ENCODE measurements around the gene SYNE1.

The SYNE1 gene

GRCh38 chr6:152209211-152209610 is 428.0 kb downstream of the SYNE1 start:
- no peak for DNase-seq (ENCODE audit: low read depth in 1 of 2, low spot score in 1 of 2)
- Histone ChIP-seq H3K4me3 (replicated peaks; ENCODE audit: insufficient read depth, low read length) (no peak overlapping the region), H3K27me3 (ENCODE audit: insufficient read depth, poor library complexity, severe bottlenecking) (no peaks in the 10 kb centered on the region), H3K27ac (replicated peaks) (no peak overlapping the region)
- TF ChIP-seq POLR2AphosphoS5 (IDR thresholded peaks at IDR 0.05; ENCODE audit: low read depth) (no peak), SPI1 (IDR thresholded peaks at IDR 0.05; ENCODE audit: borderline replicate concordance, low read depth) (no peak), GABPA (IDR thresholded peaks at IDR 0.05; ENCODE audit: low read depth) (no peak)
- TF ChIP-seq, protein P1, sequence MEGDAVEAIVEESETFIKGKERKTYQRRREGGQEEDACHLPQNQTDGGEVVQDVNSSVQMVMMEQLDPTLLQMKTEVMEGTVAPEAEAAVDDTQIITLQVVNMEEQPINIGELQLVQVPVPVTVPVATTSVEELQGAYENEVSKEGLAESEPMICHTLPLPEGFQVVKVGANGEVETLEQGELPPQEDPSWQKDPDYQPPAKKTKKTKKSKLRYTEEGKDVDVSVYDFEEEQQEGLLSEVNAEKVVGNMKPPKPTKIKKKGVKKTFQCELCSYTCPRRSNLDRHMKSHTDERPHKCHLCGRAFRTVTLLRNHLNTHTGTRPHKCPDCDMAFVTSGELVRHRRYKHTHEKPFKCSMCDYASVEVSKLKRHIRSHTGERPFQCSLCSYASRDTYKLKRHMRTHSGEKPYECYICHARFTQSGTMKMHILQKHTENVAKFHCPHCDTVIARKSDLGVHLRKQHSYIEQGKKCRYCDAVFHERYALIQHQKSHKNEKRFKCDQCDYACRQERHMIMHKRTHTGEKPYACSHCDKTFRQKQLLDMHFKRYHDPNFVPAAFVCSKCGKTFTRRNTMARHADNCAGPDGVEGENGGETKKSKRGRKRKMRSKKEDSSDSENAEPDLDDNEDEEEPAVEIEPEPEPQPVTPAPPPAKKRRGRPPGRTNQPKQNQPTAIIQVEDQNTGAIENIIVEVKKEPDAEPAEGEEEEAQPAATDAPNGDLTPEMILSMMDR (IDR thresholded peaks at IDR 0.05; ENCODE audit: insufficient read depth, low read length): no peak
- TF ChIP-seq, protein P2, sequence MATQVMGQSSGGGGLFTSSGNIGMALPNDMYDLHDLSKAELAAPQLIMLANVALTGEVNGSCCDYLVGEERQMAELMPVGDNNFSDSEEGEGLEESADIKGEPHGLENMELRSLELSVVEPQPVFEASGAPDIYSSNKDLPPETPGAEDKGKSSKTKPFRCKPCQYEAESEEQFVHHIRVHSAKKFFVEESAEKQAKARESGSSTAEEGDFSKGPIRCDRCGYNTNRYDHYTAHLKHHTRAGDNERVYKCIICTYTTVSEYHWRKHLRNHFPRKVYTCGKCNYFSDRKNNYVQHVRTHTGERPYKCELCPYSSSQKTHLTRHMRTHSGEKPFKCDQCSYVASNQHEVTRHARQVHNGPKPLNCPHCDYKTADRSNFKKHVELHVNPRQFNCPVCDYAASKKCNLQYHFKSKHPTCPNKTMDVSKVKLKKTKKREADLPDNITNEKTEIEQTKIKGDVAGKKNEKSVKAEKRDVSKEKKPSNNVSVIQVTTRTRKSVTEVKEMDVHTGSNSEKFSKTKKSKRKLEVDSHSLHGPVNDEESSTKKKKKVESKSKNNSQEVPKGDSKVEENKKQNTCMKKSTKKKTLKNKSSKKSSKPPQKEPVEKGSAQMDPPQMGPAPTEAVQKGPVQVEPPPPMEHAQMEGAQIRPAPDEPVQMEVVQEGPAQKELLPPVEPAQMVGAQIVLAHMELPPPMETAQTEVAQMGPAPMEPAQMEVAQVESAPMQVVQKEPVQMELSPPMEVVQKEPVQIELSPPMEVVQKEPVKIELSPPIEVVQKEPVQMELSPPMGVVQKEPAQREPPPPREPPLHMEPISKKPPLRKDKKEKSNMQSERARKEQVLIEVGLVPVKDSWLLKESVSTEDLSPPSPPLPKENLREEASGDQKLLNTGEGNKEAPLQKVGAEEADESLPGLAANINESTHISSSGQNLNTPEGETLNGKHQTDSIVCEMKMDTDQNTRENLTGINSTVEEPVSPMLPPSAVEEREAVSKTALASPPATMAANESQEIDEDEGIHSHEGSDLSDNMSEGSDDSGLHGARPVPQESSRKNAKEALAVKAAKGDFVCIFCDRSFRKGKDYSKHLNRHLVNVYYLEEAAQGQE (IDR thresholded peaks at IDR 0.05; ENCODE audit: insufficient replicate concordance, low read depth): no peak

GRCh38 chr6:152207915-152208714 is 429.0 kb downstream of the SYNE1 start:
- DNase-seq (ENCODE audit: low read depth in 1 of 2, low spot score in 1 of 2): no peak
- H3K4me3 ChIP-seq (replicated peaks; ENCODE audit: insufficient read depth, low read length): no peak overlapping the region
- no peaks in the 10 kb centered on the region for H3K27me3 ChIP-seq (ENCODE audit: insufficient read depth, poor library complexity, severe bottlenecking)
- TF ChIP-seq GABPA (IDR thresholded peaks at IDR 0.05; ENCODE audit: low read depth) (no peak), SPI1 (IDR thresholded peaks at IDR 0.05; ENCODE audit: borderline replicate concordance, low read depth) (no peak), POLR2AphosphoS5 (IDR thresholded peaks at IDR 0.05; ENCODE audit: low read depth) (no peak)
- TF ChIP-seq, protein P2 (IDR thresholded peaks at IDR 0.05; ENCODE audit: insufficient replicate concordance, low read depth): no peak
- TF ChIP-seq, protein P1 (IDR thresholded peaks at IDR 0.05; ENCODE audit: insufficient read depth, low read length): no peak
- H3K27ac ChIP-seq (replicated peaks): no peak overlapping the region

DNA sequence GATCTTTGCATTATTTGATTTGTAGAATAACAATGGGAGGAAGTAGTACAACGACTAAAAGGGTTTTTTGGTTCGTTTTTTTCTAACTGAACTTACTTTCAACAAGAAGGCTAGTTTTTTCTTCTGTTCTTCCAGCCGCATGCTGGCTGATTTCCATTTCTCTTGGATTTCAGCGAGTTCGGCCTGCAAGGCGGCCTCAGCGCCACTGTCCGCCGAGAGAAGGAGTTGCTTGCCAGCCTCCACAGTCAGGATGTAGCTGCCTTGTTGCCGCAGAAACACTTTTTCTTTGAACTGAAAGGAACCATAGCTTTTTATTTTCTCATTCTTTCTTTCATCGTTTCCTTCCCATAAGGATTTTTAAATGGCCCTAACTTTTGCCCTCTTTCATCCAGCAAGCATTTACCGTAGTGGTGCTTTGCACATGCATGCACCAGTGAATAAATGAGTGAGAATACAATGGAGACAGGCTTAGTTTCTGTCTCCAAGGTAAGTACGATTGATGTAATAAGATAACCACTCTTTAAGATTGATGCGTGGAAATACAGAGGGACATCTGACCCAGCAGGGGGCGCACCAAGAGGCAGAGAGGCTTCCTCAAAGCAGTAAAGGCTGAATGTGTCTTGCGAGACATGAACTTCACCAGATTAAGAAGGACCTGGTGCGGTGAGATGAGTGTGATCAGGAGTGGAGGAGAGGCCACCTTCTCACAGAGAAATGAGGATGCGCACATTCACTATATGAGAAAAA is 430.9 kb downstream of the SYNE1 start:
- no peak for DNase-seq (ENCODE audit: low read depth in 1 of 2, low spot score in 1 of 2)
- TF ChIP-seq, protein P2 (IDR thresholded peaks at IDR 0.05; ENCODE audit: insufficient replicate concordance, low read depth): no peak
- TF ChIP-seq POLR2AphosphoS5 (IDR thresholded peaks at IDR 0.05; ENCODE audit: low read depth): no peak
- TF ChIP-seq, protein P1 (IDR thresholded peaks at IDR 0.05; ENCODE audit: insufficient read depth, low read length): peak; percentile 11
- H3K27me3 ChIP-seq (ENCODE audit: insufficient read depth, poor library complexity, severe bottlenecking): no peaks in the 10 kb centered on the region
- no peak overlapping the region for H3K27ac ChIP-seq (replicated peaks)
- no peak overlapping the region for H3K4me3 ChIP-seq (replicated peaks; ENCODE audit: insufficient read depth, low read length)

All from HL-60 (cell line).